RKO (cell line): ENCODE data around the gene SLC10A2.

ENCODE experiments used
- DNase-seq: peaks from one replicate; pipeline ENCODE4 v3.0.0-alpha.2; 2016; ENCODE audit warnings: low spot score

Gene SLC10A2

GRCh38 chr13:103046676-103047075 is 19.5 kb downstream of the SLC10A2 start:
- no peak for DNase-seq

- DNase-seq, result no peak
These were observed 22.2 kb downstream of the SLC10A2 start for GRCh38 chr13:103044056-103044455.

- no peak for DNase-seq
These were observed 26.2 kb downstream of the SLC10A2 start for GRCh38 chr13:103040006-103040405.

GRCh38 chr13:103039183-103039582 is 27.0 kb downstream of the SLC10A2 start:
- no peak for DNase-seq

- DNase-seq, result no peak
These were observed 29.9 kb downstream of the SLC10A2 start for GRCh38 chr13:103036268-103036667.

GRCh38 chr13:103033999-103034398 is 32.2 kb downstream of the SLC10A2 start:
- DNase-seq, result no peak

GRCh38 chr13:103031332-103031873 is 34.8 kb downstream of the SLC10A2 start:
- no peak for DNase-seq

GRCh38 chr13:103030776-103031175 is 35.4 kb downstream of the SLC10A2 start:
- no peak for DNase-seq

- no peak for DNase-seq
These were observed 36.4 kb downstream of the SLC10A2 start for GRCh38 chr13:103029798-103030197.

GRCh38 chr13:103022336-103022735 is 43.9 kb downstream of the SLC10A2 start:
- no peak for DNase-seq

- no peak for DNase-seq
These were observed 47.7 kb downstream of the SLC10A2 start for GRCh38 chr13:103018556-103018955.

- DNase-seq, result no peak
These were observed 53.6 kb downstream of the SLC10A2 start for GRCh38 chr13:103012646-103013045.

- no peak for DNase-seq
These were observed 57.0 kb downstream of the SLC10A2 start for GRCh38 chr13:103009051-103009840.

GRCh38 chr13:103007427-103007762 is 58.8 kb downstream of the SLC10A2 start:
- DNase-seq, result no peak

- DNase-seq, result no peak
These were observed 59.4 kb downstream of the SLC10A2 start for GRCh38 chr13:103006641-103007426.

- DNase-seq, result no peak
These were observed 61.4 kb downstream of the SLC10A2 start for GRCh38 chr13:103004661-103005345.

GRCh38 chr13:103003631-103004030 is 62.6 kb downstream of the SLC10A2 start:
- DNase-seq, result no peak

- no peak for DNase-seq
These were observed 63.9 kb downstream of the SLC10A2 start for GRCh38 chr13:103002279-103002678.

GRCh38 chr13:103000157-103000556 is 66.1 kb downstream of the SLC10A2 start:
- no peak for DNase-seq

GRCh38 chr13:102999499-102999898 is 66.7 kb downstream of the SLC10A2 start:
- DNase-seq, result no peak
